ENCODE data around the gene KDM3B.

DNA sequence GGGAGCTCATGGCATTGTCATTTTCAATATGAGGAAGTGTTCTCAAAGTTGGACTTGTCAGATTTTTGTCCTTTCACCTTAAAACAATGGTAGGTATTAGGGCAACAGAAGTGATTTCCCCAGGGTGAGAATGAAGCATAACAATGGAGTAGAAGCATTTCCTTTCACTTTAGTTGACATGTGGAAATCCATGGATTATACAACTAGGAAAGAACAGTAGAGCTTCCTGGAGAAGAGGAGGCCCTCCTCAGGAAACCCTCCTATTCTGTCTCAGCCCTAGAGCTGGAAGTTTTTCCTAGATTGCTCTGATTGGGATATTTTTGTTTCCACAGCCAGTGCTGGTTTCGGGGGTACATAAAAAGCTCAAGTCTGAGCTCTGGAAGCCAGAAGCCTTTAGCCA, 72.6 kb downstream of the KDM3B start:
- TF ChIP-seq, protein P1, sequence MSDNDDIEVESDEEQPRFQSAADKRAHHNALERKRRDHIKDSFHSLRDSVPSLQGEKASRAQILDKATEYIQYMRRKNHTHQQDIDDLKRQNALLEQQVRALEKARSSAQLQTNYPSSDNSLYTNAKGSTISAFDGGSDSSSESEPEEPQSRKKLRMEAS (IDR thresholded peaks at IDR 0.05), result no peak
- no peak for TF ChIP-seq CEBPB (IDR thresholded peaks at IDR 0.05)
- no peak for TF ChIP-seq NFIC (IDR thresholded peaks at IDR 0.05)
- no peak for TF ChIP-seq FOXM1 (IDR thresholded peaks at IDR 0.05; ENCODE audit: borderline replicate concordance, low read depth)
- no peak for TF ChIP-seq EGR1 (IDR thresholded peaks at IDR 0.05)
- TF ChIP-seq EP300 (IDR thresholded peaks at IDR 0.05; ENCODE audit: borderline replicate concordance), result no peak
- TF ChIP-seq, protein P2, sequence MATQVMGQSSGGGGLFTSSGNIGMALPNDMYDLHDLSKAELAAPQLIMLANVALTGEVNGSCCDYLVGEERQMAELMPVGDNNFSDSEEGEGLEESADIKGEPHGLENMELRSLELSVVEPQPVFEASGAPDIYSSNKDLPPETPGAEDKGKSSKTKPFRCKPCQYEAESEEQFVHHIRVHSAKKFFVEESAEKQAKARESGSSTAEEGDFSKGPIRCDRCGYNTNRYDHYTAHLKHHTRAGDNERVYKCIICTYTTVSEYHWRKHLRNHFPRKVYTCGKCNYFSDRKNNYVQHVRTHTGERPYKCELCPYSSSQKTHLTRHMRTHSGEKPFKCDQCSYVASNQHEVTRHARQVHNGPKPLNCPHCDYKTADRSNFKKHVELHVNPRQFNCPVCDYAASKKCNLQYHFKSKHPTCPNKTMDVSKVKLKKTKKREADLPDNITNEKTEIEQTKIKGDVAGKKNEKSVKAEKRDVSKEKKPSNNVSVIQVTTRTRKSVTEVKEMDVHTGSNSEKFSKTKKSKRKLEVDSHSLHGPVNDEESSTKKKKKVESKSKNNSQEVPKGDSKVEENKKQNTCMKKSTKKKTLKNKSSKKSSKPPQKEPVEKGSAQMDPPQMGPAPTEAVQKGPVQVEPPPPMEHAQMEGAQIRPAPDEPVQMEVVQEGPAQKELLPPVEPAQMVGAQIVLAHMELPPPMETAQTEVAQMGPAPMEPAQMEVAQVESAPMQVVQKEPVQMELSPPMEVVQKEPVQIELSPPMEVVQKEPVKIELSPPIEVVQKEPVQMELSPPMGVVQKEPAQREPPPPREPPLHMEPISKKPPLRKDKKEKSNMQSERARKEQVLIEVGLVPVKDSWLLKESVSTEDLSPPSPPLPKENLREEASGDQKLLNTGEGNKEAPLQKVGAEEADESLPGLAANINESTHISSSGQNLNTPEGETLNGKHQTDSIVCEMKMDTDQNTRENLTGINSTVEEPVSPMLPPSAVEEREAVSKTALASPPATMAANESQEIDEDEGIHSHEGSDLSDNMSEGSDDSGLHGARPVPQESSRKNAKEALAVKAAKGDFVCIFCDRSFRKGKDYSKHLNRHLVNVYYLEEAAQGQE (IDR thresholded peaks at IDR 0.05; ENCODE audit: low read depth), result no peak
- no peak for TF ChIP-seq TAF1 (IDR thresholded peaks at IDR 0.05; ENCODE audit: low read depth)
- no peak for TF ChIP-seq RAD21 (IDR thresholded peaks at IDR 0.05; ENCODE audit: low read depth)
- TF ChIP-seq CREB1 (IDR thresholded peaks at IDR 0.05; ENCODE audit: low read depth), result no peak

Measured in Ishikawa (cell line).